Panc1 (cell line): ENCODE data around the gene PPM1H. TPM values are rescaled to one million over a fixed set of nuclear protein-coding genes. Genes with fewer than 3 reads are reported as not detected.

Source experiments
- ATAC-seq: fragments of 200-7000 bp; cut with Tn5 transposase; 2 replicates; pipeline ENCODE4 v1.9.1; 2020; ENCODE audit warnings: mild to moderate bottlenecking, moderate library complexity
- BruUV-seq: library from RNA; stranded (reverse); fragments of 400-500 nt; replicated peaks from 2 replicates; lab custom pipeline; 2021; lab: Mats Ljungman, UMichigan
- CTCF ChIA-PET: fragments of 300-600 bp; sonication (Branson Sonifier 250); formaldehyde crosslinking; loops from one replicate; lab custom pipeline; 2022; ENCODE audit warnings: antibody characterized with exemption; lab: Charles Lee
- POLR2A ChIA-PET: fragments of 300-600 bp; sonication (Branson Sonifier 250); formaldehyde crosslinking; loops from one replicate; lab custom pipeline; 2022; ENCODE audit warnings: antibody characterized with exemption; lab: Charles Lee
- DNase-seq: peaks from one replicate; pipeline ENCODE4 v3.0.0-alpha.2; 2010; ENCODE audit warnings: low read depth, low spot score
- H3K27ac ChIP-seq: 2 replicates; pipeline ENCODE4 v1.5.1; 2011; ENCODE audit warnings: mild to moderate bottlenecking, low read length, inconsistent platforms
- H3K27me3 ChIP-seq: fragments of 200-500 bp; sonication (Bioruptor generic); 2 replicates; pipeline ENCODE4 v1.6.0; 2014; ENCODE audit warnings: low read length, inconsistent platforms; ENCODE audit not compliant: control insufficient read depth, insufficient read depth
- H3K36me3 ChIP-seq: fragments of 200-500 bp; sonication (Bioruptor generic); 2 replicates; pipeline ENCODE4 v1.5.1; 2014; ENCODE audit warnings: inconsistent platforms, mild to moderate bottlenecking, low read length, moderate library complexity; ENCODE audit not compliant: control insufficient read depth, insufficient read depth
- H3K4me1 ChIP-seq: 2 replicates; pipeline ENCODE4 v1.5.1; 2011; ENCODE audit warnings: inconsistent platforms, mild to moderate bottlenecking, low read length, moderate library complexity; ENCODE audit not compliant: control insufficient read depth, insufficient read depth
- H3K4me3 ChIP-seq, 2 experiments: 2 replicates each; pipeline ENCODE4 v1.5.1; 2011 to 2012; ENCODE audit warnings: low read depth in 2 of 2, low read length in 2 of 2, mild to moderate bottlenecking in 2 of 2, inconsistent platforms in 1 of 2, moderate library complexity in 1 of 2
- H3K9me3 ChIP-seq: fragments of 200-500 bp; sonication (Bioruptor generic); 2 replicates; pipeline ENCODE4 v1.5.1; 2014; ENCODE audit warnings: low read depth, mild to moderate bottlenecking, inconsistent platforms, low read length, moderate library complexity; ENCODE audit not compliant: control insufficient read depth, insufficient read depth
- POLR2AphosphoS5 ChIP-seq: IDR thresholded peaks from 2 replicates; pipeline ENCODE4 v1.6.1; 2012; ENCODE audit warnings: mild to moderate bottlenecking, low read depth, low read length, moderate library complexity
- SIN3A ChIP-seq: IDR thresholded peaks from 2 replicates; pipeline ENCODE4 v1.6.1; 2012; ENCODE audit warnings: low read depth, mild to moderate bottlenecking, low read length, moderate library complexity, borderline replicate concordance; ENCODE audit not compliant: insufficient read depth
- TCF7L2 ChIP-seq: IDR thresholded peaks from 2 replicates; pipeline ENCODE4 v1.6.1; 2011; ENCODE audit warnings: mild to moderate bottlenecking, low read depth, low read length, inconsistent platforms
- in situ Hi-C: cut with HindIII; loops from 2 replicates; pipeline ENCODE4 v1.10.0; 2016; ENCODE audit warnings: low sequenced_read_pairs, low pct_unique_long_range_greater_than_20kb
- intact Hi-C: fragments of 100-400 bp; cut with micrococcal nuclease; formaldehyde crosslinking; loops from one replicate; pipeline ENCODE4 v1.10.0; 2022; ENCODE audit not compliant: unreplicated experiment
- total RNA-seq: library from RNA; stranded (reverse); gene quantifications from one replicate; pipeline ENCODE4 v1.2.1, GENCODE V29; 2021; ENCODE audit not compliant: unreplicated experiment
- TF ChIP-seq, protein P1 (sequence below), 2 experiments: IDR thresholded peaks; 2 replicates each; pipeline ENCODE4 v1.6.1; 2011 to 2012; ENCODE audit warnings: low read depth in 2 of 2, control low read depth in 1 of 2, low read length in 1 of 2, mild to moderate bottlenecking in 1 of 2, moderate library complexity in 1 of 2; ENCODE audit not compliant: insufficient read depth in 1 of 2
- TF ChIP-seq, protein P2 (sequence below): fragments of 450-650 bp; IDR thresholded peaks from 2 replicates; pipeline ENCODE4 v1.5.1; 2017; ENCODE audit warnings: mild to moderate bottlenecking

The PPM1H gene
- total RNA-seq, 1 experiment from 2014 or later: 22.9 TPM

DNA sequence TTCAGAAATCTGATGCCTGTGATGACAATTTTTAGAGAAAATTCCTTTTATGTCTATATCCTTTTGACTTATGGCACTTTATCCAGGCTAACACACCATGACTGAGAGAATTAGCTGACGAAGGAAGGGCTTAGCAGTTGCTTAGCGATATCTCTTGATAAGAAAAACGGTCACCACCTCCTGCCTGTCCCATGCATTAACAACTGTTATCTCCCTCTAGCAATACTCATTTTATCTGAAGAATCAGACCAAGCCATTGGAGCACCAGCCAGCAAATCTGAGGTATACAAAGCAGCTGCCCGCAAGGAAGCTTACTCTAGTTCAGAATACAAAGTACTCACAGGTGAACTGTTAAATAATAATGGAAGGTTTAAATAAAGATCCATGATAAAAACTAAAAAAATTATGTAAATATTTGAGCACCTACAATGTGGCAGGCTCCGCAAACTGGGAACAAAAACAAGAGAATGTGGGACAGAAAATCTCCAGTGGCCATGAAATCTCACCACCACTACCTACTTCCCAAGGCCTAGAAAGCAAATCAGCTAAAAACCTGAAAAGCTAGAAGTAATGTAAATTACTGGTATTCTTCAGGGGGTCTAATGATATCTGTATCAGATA lies 24.3 kb downstream of the PPM1H start:
- peaks cover 3% of the 10 kb centered on the region; the same call in 1 of the 2 replicates for H3K4me1 ChIP-seq
- no peak overlapping the region for H3K27ac ChIP-seq
- no peaks in the 10 kb centered on the region for H3K27me3 ChIP-seq
- intact Hi-C loops: no loop called here
- no peak overlapping the region for H3K4me3 ChIP-seq
- POLR2A ChIA-PET: no interaction called here
- TF ChIP-seq SIN3A (no peak), TCF7L2 (no peak), POLR2AphosphoS5 (no peak)
- TF ChIP-seq, protein P1, sequence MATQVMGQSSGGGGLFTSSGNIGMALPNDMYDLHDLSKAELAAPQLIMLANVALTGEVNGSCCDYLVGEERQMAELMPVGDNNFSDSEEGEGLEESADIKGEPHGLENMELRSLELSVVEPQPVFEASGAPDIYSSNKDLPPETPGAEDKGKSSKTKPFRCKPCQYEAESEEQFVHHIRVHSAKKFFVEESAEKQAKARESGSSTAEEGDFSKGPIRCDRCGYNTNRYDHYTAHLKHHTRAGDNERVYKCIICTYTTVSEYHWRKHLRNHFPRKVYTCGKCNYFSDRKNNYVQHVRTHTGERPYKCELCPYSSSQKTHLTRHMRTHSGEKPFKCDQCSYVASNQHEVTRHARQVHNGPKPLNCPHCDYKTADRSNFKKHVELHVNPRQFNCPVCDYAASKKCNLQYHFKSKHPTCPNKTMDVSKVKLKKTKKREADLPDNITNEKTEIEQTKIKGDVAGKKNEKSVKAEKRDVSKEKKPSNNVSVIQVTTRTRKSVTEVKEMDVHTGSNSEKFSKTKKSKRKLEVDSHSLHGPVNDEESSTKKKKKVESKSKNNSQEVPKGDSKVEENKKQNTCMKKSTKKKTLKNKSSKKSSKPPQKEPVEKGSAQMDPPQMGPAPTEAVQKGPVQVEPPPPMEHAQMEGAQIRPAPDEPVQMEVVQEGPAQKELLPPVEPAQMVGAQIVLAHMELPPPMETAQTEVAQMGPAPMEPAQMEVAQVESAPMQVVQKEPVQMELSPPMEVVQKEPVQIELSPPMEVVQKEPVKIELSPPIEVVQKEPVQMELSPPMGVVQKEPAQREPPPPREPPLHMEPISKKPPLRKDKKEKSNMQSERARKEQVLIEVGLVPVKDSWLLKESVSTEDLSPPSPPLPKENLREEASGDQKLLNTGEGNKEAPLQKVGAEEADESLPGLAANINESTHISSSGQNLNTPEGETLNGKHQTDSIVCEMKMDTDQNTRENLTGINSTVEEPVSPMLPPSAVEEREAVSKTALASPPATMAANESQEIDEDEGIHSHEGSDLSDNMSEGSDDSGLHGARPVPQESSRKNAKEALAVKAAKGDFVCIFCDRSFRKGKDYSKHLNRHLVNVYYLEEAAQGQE (IDR thresholded peaks at IDR 0.05; ENCODE audit: insufficient read depth in 1 of 2, low read depth in 2 of 2, low read length in 1 of 2): no peak
- TF ChIP-seq, protein P2, sequence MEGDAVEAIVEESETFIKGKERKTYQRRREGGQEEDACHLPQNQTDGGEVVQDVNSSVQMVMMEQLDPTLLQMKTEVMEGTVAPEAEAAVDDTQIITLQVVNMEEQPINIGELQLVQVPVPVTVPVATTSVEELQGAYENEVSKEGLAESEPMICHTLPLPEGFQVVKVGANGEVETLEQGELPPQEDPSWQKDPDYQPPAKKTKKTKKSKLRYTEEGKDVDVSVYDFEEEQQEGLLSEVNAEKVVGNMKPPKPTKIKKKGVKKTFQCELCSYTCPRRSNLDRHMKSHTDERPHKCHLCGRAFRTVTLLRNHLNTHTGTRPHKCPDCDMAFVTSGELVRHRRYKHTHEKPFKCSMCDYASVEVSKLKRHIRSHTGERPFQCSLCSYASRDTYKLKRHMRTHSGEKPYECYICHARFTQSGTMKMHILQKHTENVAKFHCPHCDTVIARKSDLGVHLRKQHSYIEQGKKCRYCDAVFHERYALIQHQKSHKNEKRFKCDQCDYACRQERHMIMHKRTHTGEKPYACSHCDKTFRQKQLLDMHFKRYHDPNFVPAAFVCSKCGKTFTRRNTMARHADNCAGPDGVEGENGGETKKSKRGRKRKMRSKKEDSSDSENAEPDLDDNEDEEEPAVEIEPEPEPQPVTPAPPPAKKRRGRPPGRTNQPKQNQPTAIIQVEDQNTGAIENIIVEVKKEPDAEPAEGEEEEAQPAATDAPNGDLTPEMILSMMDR: no peak
- CTCF ChIA-PET: no interaction called here
- H3K9me3 ChIP-seq: no peaks in the 10 kb centered on the region
- DNase-seq: no peak
- no TSS peak for BruUV-seq
- ATAC-seq: no peak
- no peaks in the 10 kb centered on the region; the same call in 1 of the 2 replicates for H3K36me3 ChIP-seq
- in situ Hi-C loops: no loop called here

DNA sequence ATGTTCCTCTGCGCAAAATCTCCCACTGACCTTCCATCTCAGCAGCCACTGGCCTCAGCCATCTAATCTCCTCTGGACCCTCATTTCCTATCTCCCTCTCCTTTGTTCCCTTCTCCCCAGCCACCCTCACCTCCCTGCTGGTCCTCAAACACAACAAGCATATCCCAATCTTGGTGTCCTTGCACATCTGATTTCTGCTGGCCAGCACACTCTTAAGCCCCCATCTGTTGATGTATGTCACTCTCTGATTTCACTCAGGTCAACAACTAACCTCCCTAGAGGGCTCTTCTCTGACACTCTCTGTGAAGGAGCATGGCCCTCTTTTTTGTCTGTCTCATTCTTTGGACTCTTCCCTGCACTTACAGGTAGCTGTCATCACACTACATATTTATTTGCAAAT lies 25.6 kb downstream of the PPM1H start:
- H3K27me3 ChIP-seq: no peaks in the 10 kb centered on the region
- H3K36me3 ChIP-seq: no peaks in the 10 kb centered on the region
- no TSS peak for BruUV-seq
- ATAC-seq (no peak), DNase-seq (no peak)
- H3K9me3 ChIP-seq: no peaks in the 10 kb centered on the region
- POLR2A ChIA-PET: no interaction called here
- peaks cover 3% of the 10 kb centered on the region; the same call in 1 of the 2 replicates for H3K4me1 ChIP-seq
- TF ChIP-seq SIN3A: no peak
- no peak overlapping the region for H3K4me3 ChIP-seq
- CTCF ChIA-PET: no interaction called here
- H3K27ac ChIP-seq: no peak overlapping the region
- in situ Hi-C loops: no loop called here
- intact Hi-C loops: no loop called here

DNA sequence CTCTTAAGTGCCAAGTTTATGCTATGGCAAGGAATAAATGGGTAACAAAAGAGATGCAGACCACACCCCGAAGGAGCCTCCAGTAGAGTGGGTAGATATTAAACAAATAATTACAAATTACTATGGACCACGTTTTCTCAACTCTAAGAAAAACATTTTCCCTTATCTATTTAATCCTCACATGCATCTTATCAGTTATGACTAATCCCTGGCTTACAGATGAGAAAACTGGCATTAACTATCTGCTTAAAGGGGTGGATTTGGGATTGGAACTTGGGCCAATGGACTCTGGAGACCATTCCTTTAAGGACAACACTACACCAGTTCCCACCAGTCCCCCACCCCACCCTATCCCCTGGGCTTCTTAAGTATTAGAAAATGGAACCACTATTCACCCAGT lies 26.3 kb downstream of the PPM1H start:
- DNase-seq: no peak
- POLR2A ChIA-PET: no interaction called here
- Histone ChIP-seq H3K4me1 (peaks cover 3% of the 10 kb centered on the region; the same call in 1 of the 2 replicates), H3K27me3 (no peaks in the 10 kb centered on the region), H3K27ac (no peak overlapping the region), H3K36me3 (no peaks in the 10 kb centered on the region), H3K4me3 (no peak overlapping the region), H3K9me3 (no peaks in the 10 kb centered on the region)
- no peak for ATAC-seq
- BruUV-seq: no TSS peak
- intact Hi-C loops (no loop called here), in situ Hi-C loops (no loop called here)
- TF ChIP-seq, protein P2: no peak
- TF ChIP-seq POLR2AphosphoS5 (no peak), TCF7L2 (no peak), SIN3A (no peak)
- TF ChIP-seq, protein P1 (IDR thresholded peaks at IDR 0.05; ENCODE audit: insufficient read depth in 1 of 2, low read depth in 2 of 2, low read length in 1 of 2): no peak
- CTCF ChIA-PET: no interaction called here
